Iris pigment epithelial cell (primary cell): ENCODE results near the gene SLC5A9.
"Not testable (repeated sequence)": the region's sequence is repeated elsewhere in the genome, so short reads cannot be mapped to it uniquely, and the experiment has no call there.

Experiments
- DNase-seq: peaks from one replicate; pipeline ENCODE4 v3.0.0-alpha.2; 2011; ENCODE audit warnings: low read depth

Gene SLC5A9

DNA sequence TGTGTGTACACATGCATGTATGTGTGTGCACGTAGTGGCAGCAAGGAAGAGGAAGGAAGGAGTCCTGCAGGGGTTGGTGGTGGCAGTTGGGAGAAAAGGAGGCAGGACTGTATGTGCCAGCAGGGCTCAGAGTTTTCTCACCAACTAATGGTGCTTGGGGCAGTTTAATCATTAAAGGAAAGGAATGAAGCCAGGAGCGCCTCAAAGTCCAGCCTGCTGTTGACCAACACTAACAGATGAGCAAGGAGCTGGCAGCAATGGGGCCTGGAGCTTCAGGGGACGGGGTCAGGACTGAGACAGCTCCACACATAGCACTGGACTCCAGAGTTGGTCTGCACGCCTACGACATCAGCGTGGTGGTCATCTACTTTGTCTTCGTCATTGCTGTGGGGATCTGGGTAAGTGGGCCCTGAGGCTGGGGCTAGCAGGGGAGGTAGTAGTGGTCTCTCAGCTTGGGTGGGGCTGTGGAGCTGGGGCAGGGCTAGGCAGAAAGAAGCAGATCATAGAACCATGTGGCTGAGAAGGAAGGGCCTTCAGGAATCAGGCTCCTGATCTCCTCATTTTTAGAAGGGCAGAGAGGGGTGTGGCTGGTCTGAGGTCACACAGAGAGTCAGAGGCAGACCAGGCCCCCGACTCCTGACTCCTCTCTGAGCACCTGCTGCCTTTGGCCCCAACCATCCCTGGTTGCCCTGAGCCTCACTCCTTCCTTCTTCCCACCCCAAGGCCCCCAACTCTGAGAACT lies at the start of gene SLC5A9:
TSS of gene SLC5A9 (plus strand) at position 216 of the 742 bp plus-strand sequence. CDS start at position 237, 21 bp downstream.
- DNase-seq, result no peak

DNA sequence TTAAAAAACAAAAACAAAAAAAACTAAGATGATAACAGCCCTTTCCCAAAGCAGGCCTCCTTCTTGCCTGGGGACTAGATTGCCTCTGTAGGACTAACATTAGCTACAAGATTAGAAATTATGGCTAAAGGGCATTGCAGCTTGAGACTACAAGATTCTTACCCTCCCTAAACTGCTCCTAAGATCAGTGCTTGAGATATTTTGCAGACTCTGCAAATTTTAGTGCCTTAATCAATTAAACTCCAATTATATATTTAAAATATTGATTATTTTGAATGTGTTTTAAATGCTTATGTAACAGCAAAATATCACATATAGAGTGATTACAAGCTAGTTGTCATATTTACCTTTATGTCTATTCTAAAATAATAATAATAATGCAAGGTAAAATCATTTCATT lies 47.4 kb upstream of the SLC5A9 start:
- no peak for DNase-seq

DNA sequence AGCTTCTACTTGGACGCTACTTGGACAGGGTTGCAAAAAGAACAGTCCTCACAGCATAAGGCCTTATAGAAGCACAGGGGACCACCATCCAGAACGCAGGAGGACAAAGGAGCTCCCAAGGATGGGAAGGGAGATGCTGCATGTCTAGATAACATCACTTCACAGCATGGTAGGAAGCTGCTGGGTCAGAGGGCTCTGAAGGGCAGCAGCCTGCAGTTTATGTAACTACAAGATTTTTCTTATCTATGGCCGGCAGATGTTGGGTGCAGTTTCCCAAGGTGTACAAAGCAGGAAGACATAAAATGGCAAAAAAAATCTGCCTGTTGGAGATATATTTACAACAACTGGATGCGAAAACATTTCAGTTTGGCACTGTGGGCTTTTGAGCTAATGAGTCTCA lies 45.3 kb upstream of the SLC5A9 start:
- DNase-seq, result no peak

DNA sequence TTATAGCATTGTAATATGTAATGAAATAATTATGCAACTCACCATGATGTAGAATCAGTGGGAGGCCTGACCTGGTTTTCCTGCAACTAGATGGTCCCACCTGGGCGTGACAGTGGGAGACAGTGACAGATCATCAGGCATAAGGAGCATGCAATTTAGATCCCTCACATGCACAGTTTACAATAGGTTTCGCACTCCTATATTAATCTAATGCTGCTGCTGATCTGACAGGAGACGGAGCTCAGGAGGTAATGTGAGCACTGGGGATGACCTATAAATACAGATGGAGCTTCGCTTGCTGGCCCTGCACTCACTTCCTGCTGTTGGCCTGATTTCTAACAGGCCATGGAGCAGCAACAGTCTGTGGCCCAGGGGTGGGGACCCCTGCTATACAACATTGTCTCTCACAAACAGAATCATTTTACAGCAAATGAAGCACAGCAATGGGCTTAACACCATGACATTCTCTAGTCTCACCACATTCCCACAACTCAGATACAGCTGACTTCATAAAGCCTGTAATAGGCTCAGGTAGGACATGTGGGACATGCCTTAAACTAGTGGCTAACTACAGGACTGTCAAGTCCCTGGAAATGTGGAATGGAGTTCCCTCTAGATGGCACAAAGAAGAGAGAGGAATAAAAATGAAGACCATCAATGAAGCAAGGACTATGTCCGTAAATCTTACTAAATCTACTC lies 40.7 kb upstream of the SLC5A9 start:
- DNase-seq, result no peak

DNA sequence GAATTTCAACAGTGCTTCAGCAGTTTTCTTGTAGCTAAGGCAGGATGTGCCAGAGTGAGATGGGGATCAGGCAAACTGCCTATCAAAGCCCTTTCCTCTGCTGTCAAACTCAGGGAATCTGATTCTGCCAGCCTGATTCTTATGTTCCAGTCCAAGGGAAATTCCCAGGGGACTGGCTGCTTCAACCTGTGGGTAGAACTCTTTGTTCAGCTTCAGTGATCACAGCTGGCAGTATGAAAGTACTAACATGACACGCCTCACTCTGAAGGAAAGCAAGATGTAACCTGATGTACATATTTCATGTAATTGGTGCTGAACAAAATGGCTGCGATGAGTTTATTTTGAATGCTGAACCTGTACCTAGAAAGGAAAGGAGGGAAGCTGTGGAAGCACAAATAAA lies 40.1 kb upstream of the SLC5A9 start:
- DNase-seq, result no peak

DNA sequence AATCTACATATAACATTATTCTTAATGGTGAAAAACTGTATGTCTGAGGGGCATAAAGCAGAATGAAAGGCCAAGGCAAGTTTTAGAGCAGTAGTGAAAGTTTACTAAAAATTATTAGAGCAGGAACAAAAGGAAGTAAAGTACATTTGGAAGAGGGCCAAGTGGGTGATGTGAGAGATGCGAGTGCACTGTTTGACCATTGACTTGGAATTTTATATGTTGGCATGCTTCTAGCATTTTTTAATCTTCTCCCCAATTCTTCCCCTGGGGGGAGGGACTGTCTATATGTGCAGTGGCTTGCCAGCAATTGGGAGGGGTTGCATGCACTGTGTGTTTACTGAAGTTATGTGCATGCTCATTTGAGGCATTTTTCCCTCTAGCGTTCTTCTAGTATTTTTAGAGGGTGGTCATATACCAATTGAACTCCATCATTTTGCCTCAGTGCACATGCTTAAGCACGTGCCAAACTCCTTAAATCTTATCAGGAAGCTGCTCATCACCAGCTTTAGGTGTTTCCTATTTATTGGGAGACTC lies 36.1 kb upstream of the SLC5A9 start:
- no peak for DNase-seq

DNA sequence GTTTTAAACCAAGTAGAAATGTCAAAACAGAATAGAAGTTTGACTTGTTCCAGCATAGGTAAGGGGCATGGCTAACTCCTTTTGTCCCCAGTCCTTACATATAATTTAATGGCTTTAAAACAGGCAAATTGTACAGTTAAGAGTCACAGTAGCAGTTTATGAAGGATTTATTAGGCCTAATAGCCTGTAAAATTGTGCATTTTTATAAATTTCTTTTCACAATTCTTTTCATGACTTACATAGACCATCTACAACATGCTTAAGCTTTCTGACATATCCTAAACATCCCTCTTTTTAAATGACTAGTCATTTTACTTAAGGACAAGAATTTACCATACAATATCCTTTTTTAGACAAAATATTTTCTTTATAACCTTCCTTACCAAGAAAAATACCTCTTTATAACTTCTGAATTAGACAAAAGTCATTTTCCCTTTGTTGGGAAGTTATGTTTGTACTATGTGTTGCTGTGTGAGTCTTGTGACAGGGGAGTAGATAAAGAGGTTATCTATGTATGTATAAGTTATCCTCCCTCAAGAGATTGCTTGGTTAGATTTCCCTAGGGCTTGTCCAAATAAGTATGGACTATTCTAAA lies 34.5 kb upstream of the SLC5A9 start:
- DNase-seq, result no peak

DNA sequence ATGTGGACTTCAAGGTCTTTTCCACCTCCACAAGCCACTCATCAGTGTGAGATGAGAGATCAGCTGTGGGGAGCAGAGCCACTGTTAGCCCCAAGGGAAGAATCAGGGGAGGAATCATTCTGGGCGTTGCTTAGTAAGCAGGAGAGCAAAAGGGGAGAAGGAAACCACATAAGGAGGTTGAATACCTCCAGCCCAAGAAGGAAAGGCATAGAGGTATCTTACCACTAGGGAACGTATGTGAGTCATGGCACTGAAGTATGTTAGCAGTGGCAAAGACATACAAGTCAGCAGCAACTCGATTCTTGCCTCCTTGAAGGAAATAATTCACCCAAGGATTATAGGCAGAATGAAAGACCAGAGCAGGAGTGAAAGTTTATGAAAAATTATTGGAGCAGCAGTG lies 31.6 kb upstream of the SLC5A9 start:
- DNase-seq, result no peak

DNA sequence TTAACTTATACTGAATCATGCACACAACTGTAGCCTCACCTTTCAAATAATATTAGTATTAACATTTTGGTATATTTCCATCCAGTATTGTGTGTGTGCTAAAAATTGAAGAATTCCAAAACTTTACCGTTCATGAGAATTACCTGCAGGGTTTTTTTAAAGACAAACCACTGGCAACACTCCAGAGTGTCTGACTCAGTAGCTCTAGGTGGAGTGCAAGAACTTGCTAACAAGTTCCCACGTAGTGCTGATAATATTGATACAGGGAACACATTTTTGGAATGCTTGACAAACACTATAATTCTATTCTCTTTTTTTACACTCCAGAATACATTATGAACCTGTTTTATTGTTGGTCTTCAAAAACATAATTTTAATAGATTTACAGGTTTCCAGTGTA lies 27.7 kb upstream of the SLC5A9 start:
- DNase-seq, result no peak

DNA sequence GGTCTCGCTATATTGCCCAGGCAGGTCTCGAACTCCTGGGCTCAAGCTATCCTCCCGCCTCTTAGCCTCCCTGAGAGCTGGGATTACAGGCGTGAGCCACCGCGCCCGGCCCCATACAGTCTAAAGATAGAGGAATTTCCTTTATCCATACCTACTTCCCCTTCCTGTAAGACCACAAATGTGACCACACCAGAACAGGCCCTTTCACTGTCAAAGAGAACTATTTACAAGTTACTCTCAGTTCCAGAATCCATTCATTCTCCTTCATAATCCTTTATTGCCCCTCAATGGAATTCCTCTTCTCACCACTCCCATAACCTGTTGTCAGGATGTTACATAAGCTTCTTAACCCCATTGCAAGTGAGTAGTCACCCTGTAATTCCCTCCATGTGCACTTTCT lies 26.3 kb upstream of the SLC5A9 start:
- DNase-seq, result no peak

DNA sequence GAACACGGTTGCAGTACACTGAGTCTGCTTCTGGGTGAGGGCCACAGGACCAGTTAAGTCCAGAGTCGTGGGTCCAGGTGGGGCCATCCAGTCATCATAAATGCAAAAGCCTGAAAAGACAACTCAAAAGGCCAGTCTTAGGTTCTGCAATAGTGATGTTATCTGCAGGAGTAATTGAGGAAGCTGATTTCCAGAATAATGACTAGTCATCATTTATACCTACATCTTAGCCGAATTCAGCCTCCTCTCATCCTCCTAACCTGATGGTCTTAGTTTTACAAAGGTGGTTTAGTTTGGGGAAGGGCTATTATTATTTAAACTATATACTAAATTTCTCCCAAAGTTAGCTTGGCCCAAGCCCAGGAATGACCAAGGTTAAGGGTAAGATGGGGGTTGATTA lies 23.5 kb upstream of the SLC5A9 start:
- no peak for DNase-seq

DNA sequence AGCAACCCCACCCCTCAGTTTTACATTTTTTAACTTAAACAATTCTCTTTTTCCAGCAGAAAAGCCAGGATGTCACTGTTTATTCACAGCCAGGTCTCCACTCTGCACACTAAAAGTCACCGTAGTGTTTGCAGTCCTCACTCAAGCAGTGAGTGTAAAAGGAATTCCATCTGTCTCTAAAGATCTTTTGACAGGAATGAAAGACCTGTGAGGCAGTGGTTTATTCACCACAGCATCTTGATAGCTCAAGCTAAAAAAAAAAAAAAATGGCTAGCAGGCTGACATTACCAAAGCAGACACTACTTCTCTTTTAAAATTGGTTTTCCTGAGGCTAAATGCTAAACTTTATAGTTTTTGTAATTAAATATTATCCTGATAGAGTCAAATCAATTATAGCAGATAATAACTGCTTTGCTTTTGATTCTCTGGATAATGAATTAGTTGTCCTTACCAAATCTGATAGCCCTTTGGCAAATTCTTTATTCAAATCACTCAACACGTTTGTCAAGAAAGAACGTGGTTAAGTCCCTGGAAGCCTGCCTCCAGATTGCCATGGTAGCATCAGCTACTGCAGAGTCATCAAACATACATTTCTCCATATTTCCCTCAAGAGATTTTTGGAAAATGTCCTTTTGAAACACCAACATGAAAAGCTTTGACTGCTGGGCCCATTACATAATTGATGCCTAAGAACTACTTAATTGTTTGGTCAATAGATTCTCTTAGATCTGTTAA lies 22.2 kb upstream of the SLC5A9 start:
- DNase-seq, result peak; percentile 49

DNA sequence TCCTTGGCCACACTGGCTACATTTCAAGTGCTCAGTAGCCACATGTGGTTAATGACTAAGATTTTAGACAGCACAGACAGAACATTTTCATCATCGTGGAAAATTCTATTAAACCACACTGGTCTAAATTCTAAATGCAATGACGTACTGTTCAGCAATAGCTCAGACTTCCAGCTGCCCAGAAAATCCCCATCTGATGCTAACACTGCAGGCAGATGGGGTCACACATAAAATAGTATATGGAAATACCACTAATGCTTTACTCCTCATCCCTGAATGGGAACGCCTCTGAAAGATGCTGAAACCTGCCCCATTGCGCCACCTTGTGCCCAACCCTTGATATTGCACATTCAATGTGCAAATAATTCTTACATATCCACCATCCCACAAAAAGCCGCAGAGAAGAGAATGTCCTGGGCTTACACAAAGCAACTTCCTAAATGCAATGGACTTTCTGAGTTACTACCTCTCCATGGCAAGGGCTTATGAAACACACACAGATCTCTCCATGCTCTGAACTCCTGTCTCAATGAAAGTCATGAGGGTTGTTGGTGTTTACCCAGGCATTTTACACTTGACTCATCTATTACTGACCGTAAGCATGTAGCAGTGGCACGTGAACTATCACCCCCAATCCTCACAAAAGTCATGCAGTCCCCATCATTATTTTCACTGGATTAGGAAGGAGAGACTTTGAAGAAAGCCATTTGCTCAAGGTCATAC lies 20.3 kb upstream of the SLC5A9 start:
- DNase-seq, result peak; percentile 97

DNA sequence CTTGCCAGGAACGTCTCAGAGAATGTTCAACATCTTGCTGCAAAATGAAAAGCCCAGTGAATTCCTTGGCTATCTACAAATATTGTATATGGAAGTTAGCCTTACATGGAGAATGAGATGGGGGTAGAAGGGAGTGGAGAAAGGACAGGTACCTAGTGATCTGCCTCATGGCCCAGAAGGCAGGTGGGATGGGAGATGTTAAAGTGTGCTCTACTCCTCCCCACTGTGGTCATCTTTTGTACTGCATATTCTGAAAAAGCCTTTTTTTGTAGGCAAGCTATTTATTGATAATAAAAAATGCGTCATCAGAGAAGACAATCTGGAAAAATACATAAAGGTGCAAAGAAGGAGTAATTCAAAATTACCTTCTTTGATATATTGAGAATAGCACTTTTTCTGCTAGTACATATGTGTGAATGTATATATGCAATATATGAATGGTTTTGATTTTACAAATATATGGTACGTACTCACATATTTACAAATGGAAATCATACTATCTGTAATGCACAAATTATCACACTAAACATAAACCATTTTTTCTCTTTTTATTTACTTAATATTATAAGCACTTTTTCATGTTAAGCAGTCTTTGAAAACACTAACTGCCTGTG lies 19.1 kb upstream of the SLC5A9 start:
- DNase-seq, result peak; percentile 30

DNA sequence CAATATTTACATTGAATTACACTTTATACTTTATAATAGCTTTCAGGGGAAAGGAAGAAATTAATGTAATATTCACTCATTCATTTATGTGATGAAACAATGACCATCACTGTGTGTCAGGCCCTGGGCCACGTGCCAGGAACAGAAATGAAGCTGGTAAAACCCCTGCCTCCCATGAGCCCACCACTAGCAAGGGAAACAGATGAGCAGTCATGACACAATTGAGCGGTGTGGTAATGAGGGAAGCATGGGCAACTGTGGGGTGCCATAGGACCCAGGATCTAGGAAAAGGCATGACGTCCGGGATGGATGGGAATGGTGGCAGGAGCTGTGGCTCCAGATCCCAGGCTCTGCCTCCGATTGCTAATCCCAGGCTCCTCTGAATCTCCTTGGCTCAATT lies 17.0 kb upstream of the SLC5A9 start:
- DNase-seq, result no peak

DNA sequence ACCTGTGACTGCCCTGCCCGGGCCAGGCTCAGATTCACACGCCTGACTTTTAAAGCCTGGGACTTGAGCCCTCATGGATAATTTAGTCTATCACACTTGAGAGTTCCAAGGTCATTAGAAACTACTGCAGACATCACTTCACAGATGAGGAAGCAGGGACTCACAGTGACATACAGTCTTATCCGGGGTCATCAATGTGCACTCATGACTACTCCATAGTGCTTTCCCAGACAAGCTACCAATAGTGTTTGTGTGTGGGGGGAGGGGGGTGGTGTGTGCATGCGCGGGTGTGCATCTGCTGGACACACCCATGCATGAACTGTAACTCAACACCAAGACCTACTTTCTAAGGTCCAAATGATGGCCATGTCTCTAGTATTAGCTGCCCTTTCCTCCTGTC lies 16.1 kb upstream of the SLC5A9 start:
- DNase-seq, result no peak

DNA sequence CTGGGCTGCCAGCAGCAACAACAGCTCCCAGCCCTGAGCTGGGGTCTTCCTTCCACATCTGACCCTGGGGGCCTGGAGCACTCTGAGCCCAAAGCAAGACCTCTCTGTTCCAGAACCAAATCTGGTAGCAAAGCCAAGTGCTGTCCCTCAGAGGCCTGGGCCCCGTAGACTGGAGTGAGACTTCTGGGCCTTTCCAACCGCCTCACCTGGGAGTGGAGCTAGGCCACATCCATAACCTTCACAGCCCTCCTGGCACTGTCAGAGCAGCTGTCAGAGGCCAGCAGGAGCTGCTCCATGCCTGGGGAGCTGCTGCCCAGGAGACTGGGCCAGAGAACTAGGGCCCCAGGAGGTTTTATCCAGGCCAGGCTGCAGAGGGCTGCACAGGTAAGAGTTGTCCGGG lies 15.4 kb upstream of the SLC5A9 start:
- no peak for DNase-seq

DNA sequence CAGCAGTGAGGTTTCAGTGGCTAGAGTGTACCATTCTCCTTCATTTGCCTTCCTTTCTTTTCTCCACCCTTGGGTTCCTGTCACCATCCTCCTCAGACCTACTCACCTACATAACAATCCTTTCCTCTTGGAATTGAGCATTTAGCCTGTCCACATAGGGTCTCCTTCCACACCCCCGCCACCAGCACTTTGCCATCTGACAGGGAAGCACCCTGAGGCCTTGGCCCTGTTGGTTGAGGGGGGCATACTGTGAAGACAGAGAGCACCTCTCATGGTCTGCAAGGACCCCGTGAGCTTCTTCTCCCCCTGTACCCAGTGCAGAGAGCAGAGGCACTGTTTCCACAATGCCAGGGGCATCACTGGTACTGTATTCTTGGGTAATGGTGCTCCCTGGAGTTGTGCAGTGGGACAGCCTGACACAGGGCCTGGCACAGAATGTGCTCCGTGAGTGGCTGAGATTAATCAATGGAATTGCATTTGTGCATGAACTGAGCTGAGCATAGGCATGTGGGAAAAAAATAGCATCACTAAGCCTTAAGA lies 14.9 kb upstream of the SLC5A9 start:
- no peak for DNase-seq

DNA sequence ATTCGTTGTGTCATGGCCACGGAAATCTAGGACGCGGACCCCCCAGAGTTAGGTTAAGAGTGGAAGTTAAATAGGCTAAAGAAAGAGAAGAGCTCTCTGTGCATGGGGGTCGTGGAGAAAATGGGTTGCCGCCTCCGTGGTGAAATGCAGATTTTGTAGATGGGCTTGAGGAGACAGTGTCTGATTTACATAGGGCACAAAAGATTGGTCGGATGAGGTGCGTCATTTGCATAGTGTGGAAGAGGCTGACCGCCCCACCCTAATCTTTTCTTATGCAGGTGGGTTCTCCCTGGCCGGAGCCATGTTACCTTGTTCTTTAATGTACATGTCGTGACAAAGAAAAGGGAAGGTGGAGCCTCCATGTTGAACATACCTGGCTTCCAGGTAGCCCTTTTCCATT lies 14.3 kb upstream of the SLC5A9 start:
- no peak for DNase-seq

DNA sequence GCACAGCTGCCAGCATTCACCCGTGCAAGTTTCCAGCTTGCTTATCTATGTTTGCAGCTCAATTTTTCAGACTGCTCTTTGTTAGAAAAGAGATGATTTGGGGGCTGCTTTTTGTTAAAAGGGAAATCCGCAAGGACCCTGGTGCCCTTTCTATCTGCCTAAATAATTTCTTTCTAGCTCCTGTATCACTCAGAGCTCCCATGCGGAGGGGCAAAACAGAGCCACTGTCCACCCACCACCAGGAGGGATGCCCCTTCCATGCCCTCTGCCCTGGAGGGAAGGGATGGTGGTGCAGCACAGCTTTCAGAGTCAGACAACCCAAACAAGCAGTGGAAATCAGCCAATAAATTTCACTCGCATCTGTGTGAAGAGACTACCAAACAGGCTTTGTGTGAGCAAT lies 13.9 kb upstream of the SLC5A9 start:
- DNase-seq, result no peak

DNA sequence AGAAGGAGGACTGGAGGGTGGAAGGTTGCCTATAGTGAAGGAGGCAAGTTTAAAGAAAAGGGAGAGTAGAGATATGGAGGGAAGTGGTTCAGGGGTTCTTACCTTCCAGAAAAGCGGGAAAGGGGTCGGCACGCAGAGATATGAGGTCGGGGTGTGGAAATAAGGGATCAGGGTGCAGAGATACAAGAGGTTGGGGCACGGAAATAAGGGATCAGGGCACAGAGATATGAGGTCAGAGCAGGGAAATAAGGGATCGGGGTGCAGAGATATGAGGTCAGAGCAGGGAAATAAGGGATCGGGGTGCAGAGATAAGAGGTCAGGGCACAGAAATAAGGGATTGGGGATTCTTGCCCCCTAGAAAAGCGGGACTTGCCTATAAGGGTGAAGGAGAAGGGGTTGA lies 9.1 kb upstream of the SLC5A9 start:
- not testable (repeated sequence) for DNase-seq
